ENCODE data around the gene UBA1.

DNA sequence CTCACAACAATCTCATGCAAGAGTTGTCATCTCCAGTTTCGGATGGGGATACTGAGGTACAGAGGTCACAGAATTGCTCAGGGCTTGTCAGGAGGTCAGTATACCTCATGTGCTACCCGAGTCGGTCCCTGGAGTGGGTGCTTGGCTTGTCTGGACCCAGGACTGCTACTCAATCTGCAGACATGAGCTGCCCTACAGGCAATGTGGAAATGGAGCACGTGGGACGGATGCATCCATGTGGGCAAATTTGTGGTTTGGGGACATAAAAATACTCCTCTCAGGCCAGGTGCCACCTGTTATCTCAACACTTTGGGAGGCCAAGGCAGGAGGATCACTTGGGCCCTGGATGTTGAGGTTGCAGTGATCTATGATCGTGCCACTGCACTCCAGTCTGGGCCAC lies 54.9 kb downstream of the UBA1 start:
- TF ChIP-seq EZH2 (IDR thresholded peaks at IDR 0.05; ENCODE audit: low read length), result no peak
- TF ChIP-seq, protein P1, sequence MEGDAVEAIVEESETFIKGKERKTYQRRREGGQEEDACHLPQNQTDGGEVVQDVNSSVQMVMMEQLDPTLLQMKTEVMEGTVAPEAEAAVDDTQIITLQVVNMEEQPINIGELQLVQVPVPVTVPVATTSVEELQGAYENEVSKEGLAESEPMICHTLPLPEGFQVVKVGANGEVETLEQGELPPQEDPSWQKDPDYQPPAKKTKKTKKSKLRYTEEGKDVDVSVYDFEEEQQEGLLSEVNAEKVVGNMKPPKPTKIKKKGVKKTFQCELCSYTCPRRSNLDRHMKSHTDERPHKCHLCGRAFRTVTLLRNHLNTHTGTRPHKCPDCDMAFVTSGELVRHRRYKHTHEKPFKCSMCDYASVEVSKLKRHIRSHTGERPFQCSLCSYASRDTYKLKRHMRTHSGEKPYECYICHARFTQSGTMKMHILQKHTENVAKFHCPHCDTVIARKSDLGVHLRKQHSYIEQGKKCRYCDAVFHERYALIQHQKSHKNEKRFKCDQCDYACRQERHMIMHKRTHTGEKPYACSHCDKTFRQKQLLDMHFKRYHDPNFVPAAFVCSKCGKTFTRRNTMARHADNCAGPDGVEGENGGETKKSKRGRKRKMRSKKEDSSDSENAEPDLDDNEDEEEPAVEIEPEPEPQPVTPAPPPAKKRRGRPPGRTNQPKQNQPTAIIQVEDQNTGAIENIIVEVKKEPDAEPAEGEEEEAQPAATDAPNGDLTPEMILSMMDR (optimal IDR thresholded peaks at IDR 0.05 in 1 of 3, IDR thresholded peaks at IDR 0.05 in 1 of 3, conservative IDR thresholded peaks at IDR 0.05 in 1 of 3; ENCODE audit: extremely low read depth in 1 of 3, insufficient read depth in 2 of 3, low read length in 3 of 3), result no peak
